HepG2 (cell line): ENCODE data around the gene POU6F2. TPM values are rescaled to one million over a fixed set of nuclear protein-coding genes. Genes with fewer than 3 reads are reported as not detected.

Source experiments
- ATAC-seq: fragments of 200-7000 bp; cut with Tn5 transposase; 3 replicates; pipeline ENCODE4 v1.9.1; 2020; ENCODE audit warnings: mild to moderate bottlenecking, moderate library complexity
- BruUV-seq: library from RNA; stranded (reverse); fragments of 400-500 nt; replicated peaks from 2 replicates; lab custom pipeline; 2021; lab: Mats Ljungman, UMichigan
- CTCF ChIA-PET: fragments of 300-600 bp; formaldehyde crosslinking; extraction: SDS; loops from one replicate; lab custom pipeline; 2021; ENCODE audit warnings: low total read pairs, inconsistent platforms, low intra/inter-chr PET ratio; lab: Yijun Ruan, JAX
- POLR2A ChIA-PET: fragments of 350-600 bp; sonication (Branson Sonifier 250); formaldehyde crosslinking; loops from one replicate; lab custom pipeline; 2020; ENCODE audit warnings: antibody characterized with exemption, inconsistent platforms; lab: Yijun Ruan, JAX
- DNase-seq: peaks from one replicate; pipeline ENCODE4 v3.0.0-alpha.2; 2015; ENCODE audit warnings: low spot score
- FAIRE-seq: peaks from 3 replicates; lab custom pipeline; 2011; peaks lifted over from hg19 to GRCh38; lab: Jason Lieb, UNC
- H2AFZ ChIP-seq: one replicate; pipeline ENCODE4 v1.6.1; 2011; ENCODE audit warnings: low read length, inconsistent platforms
- H3K27ac ChIP-seq: fragments of 300-600 bp; 3 replicates; pipeline ENCODE4 v1.8.0; 2011; ENCODE audit warnings: mixed run types, mild to moderate bottlenecking, mixed read lengths, low read length, inconsistent platforms; ENCODE audit not compliant: insufficient read depth; ENCODE audit errors: extremely low read length
- H3K27me3 ChIP-seq, 2 experiments: fragments of 200-600 bp in 1 of 2; 2 replicates in 1 of 2; 3 replicates in 1 of 2; pipeline versions ENCODE4 v1.6.0 to v1.8.0; 2011; ENCODE audit warnings: low read length in 2 of 2, mild to moderate bottlenecking in 2 of 2, moderate library complexity in 2 of 2, inconsistent platforms in 1 of 2; ENCODE audit not compliant: insufficient read depth in 2 of 2, control insufficient read depth in 1 of 2
- H3K36me3 ChIP-seq, 2 experiments: fragments of 200-600 bp in 1 of 2; replicated peaks in 1 of 2; 2 replicates in 1 of 2; 3 replicates in 1 of 2; pipeline versions ENCODE4 v1.5.1 to v1.8.0; 2011; ENCODE audit warnings: low read length in 2 of 2, inconsistent platforms in 1 of 2; ENCODE audit not compliant: insufficient read depth in 2 of 2, control insufficient read depth in 1 of 2
- H3K4me1 ChIP-seq: 2 replicates; pipeline ENCODE4 v1.5.1; 2012; ENCODE audit warnings: low read length, inconsistent platforms; ENCODE audit not compliant: insufficient read depth
- H3K4me2 ChIP-seq: 2 replicates; pipeline ENCODE4 v1.6.0; 2011; ENCODE audit warnings: low read depth, low read length, inconsistent platforms
- H3K4me3 ChIP-seq, 3 experiments: fragments of 200-600 bp in 1 of 3; sonication (generic), shearing (Covaris generic) in 1 of 3; replicated peaks in 1 of 3; 2 replicates each; pipeline ENCODE4 v1.5.1; 2011 to 2016; ENCODE audit warnings: low read length in 3 of 3, inconsistent platforms in 2 of 3, low read depth in 2 of 3, mild to moderate bottlenecking in 2 of 3, control low read depth in 1 of 3, mixed read lengths in 1 of 3; ENCODE audit not compliant: insufficient read depth in 1 of 3
- H3K79me2 ChIP-seq: one replicate; pipeline ENCODE4 v1.6.1; 2011; ENCODE audit warnings: low read length, inconsistent platforms; ENCODE audit not compliant: insufficient read depth
- H3K9ac ChIP-seq: 2 replicates; pipeline ENCODE4 v1.6.0; 2011; ENCODE audit warnings: mild to moderate bottlenecking, low read depth, low read length, inconsistent platforms; ENCODE audit not compliant: insufficient read depth
- H3K9me3 ChIP-seq: 2 replicates; pipeline ENCODE4 v1.5.1; 2012; ENCODE audit warnings: mild to moderate bottlenecking, low read length
- H4K20me1 ChIP-seq: 2 replicates; pipeline ENCODE4 v1.6.0; 2011; ENCODE audit warnings: inconsistent platforms, mild to moderate bottlenecking, low read length, moderate library complexity; ENCODE audit not compliant: insufficient read depth
- GTF3A ChIP-seq: sonication (generic); formaldehyde crosslinking; conservative IDR thresholded peaks from 2 replicates; pipeline ENCODE4 v1.4.0; 2020; ENCODE audit warnings: mild to moderate bottlenecking, missing genetic modification reagents
- ZNF788 ChIP-seq: sonication (generic); formaldehyde crosslinking; IDR thresholded peaks from 2 replicates; pipeline ENCODE4 v1.5.0; 2020; ENCODE audit warnings: mild to moderate bottlenecking, missing genetic modification reagents, borderline replicate concordance
- WGBS: methylation state at CpG from one replicate; pipeline ENCODE4 v1.1.6; 2017; ENCODE audit warnings: low lambda C conversion rate; 5-methylcytosine and 5-hydroxymethylcytosine counted together
- in situ Hi-C: cut with HindIII; loops from 2 replicates; pipeline ENCODE4 v1.10.0; 2017; ENCODE audit warnings: low pct_unique_long_range_greater_than_20kb; ENCODE audit not compliant: extremely low pct_ligation_motif_present
- intact Hi-C: fragments of 100-400 bp; cut with micrococcal nuclease; formaldehyde crosslinking; loops from one replicate; pipeline ENCODE4 v1.10.0; 2022; ENCODE audit not compliant: unreplicated experiment
- polyA plus RNA-seq, 8 experiments: library from polyadenylated mRNA; depleted of rRNA in 3 of 8; stranded (reverse) in 7 of 8; unstranded in 1 of 8; fragments of >200 nt; fragmentation: Illumina TruSeq in 4 of 8; extraction: Trizol in 4 of 8; gene quantifications; 2 replicates each; pipeline versions ENCODE4 v1.2.1 to v1.2.3, GENCODE V29; 2011 to 2016; ENCODE audit warnings: low read depth in 4 of 8, missing spikeins in 1 of 8, mixed read lengths in 1 of 8; ENCODE audit not compliant: insufficient read depth in 1 of 8
- total RNA-seq, 5 experiments: library from RNA; depleted of rRNA; stranded (reverse); fragments of >200 nt; fragmentation: Illumina TruSeq; extraction: Trizol; gene quantifications; 2 replicates each; pipeline ENCODE4 v1.2.3, GENCODE V29; 2016; ENCODE audit warnings: low read depth in 1 of 5
- TF ChIP-seq, protein P1 (sequence below): sonication (generic); formaldehyde crosslinking; IDR thresholded peaks from 2 replicates; pipeline ENCODE4 v1.4.0; 2020; ENCODE audit warnings: mild to moderate bottlenecking, missing genetic modification reagents

The POU6F2 gene
- total and polyA plus RNA-seq, 2 of the 13 experiments (the other 11 are each of a cell fraction or from before 2014, with no cell fraction given) = not detected

DNA sequence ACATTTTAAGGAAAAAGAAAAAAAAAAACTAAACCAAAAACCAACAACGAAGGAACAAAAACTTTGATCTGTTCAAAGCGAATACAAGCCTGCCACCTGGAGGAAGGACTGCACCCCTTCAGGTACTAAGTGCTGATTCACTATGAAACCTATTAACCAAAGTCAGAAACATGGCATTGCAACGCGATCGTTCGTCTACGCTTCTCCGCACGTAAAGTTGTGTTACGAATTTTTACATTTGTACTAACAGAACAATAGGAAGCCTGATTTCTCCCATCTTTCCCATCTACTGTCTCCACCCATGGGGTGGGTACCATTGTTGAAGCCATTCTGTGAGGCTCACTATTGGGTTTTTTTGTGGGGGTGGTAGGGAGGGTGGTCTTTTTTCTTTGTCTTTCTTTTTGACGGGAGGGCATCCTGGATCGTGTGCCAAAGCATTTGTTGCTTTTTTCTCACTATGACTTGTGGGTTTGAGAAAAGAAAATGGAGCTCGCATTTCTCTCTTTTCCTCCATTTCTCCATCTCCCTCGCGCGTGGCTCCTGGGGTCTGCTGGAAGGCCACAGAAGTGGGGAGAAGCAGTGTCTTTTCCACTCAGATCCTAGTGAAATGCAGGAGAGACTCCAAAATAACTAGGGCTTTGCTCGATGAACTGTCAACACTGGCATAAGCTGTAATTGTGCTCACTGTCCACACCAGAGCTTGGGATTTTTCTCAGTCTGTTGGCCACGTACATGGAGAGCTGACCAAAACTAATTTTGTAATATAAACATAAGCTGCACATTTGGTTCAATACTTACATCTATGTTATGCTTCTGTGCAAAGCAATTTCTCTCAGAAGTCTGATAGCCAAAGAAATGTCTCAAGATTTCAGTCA, 487.6 kb downstream of the POU6F2 start (continued):
- TF ChIP-seq, protein P1, sequence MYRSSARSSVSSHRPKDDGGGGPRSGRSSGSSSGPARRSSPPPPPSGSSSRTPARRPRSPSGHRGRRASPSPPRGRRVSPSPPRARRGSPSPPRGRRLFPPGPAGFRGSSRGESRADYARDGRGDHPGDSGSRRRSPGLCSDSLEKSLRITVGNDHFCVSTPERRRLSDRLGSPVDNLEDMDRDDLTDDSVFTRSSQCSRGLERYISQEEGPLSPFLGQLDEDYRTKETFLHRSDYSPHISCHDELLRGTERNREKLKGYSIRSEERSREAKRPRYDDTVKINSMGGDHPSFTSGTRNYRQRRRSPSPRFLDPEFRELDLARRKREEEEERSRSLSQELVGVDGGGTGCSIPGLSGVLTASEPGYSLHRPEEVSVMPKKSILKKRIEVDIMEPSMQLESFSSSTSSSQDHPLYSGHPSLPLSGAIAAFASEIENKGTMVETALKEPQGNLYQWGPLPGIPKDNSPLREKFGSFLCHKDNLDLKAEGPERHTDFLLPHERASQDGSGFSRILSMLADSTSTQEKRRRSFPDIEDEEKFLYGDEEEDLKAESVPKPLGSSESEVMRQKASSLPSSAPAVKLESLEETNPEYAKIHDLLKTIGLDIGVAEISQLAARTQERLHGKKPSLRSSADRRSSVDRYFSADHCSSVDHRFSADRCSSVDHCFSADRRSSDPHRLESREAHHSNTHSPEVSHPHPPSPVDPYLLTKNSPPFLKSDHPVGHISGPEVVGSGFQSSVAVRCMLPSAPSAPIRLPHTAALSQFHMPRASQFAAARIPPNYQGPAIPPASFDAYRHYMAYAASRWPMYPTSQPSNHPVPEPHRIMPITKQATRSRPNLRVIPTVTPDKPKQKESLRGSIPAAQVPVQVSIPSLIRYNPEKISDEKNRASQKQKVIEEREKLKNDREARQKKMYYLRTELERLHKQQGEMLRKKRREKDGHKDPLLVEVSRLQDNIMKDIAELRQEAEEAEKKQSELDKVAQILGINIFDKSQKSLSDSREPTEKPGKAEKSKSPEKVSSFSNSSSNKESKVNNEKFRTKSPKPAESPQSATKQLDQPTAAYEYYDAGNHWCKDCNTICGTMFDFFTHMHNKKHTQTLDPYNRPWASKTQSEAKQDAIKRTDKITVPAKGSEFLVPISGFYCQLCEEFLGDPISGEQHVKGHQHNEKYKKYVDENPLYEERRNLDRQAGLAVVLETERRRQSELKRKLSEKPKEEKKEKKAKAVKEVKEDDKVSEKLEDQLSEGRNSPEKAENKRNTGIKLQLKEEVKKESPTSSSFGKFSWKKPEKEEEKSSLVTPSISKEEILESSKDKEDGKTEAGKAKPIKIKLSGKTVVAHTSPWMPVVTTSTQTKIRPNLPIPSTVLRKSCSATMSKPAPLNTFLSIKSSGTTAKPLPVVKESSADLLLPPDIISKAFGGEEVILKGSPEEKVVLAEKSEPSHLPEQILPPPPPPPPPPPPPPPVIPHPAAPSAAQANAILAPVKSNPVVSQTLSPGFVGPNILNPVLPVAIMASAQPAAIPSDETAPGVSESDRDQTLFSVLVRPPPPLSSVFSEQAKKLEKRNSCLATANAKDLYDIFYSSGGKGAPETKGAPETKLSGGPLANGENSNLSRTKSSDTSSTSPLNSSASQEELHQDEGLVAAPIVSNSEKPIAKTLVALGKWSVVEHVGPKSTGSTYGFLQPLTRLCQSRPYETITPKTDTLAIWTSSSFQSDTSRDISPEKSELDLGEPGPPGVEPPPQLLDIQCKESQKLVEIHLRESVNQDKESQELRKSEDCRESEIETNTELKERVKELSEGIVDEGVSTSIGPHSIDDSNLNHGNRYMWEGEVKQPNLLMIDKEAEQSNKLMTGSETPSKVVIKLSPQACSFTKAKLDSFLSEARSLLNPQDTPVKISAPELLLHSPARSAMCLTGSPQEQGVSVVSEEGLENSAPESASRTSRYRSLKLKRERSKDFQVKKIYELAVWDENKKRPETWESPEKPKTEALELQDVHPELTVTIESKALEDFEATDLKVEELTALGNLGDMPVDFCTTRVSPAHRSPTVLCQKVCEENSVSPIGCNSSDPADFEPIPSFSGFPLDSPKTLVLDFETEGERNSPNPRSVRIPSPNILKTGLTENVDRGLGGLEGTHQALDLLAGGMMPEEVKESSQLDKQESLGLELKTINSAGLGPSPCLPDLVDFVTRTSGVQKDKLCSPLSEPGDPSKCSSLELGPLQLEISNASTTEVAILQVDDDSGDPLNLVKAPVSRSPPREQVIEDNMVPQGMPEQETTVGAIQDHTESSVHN (CRISPR knock-in tag) = no peak

GRCh38 chr7:39468261-39468660, 490.6 kb downstream of the POU6F2 start:
- in situ Hi-C loops (loop anchor here (5.0 kb wide), 2 partner anchors 536 to 676 kb away; no protein-coding TSS in a partner anchor), intact Hi-C loops (no loop called here)
- POLR2A ChIA-PET = no interaction called here
- WGBS = 0% methylated on average over 2 of the region's 2 CpGs
- Histone ChIP-seq H3K36me3 (no peaks in the 10 kb centered on the region), H4K20me1 (no peaks in the 10 kb centered on the region), H3K9ac (no peak overlapping the region), H2AFZ (no peak overlapping the region), H3K79me2 (no peaks in the 10 kb centered on the region), H3K9me3 (no peaks in the 10 kb centered on the region), H3K4me1 (peaks cover 9% of the 10 kb centered on the region), H3K4me2 (no peak overlapping the region), H3K27me3 (no peaks in the 10 kb centered on the region), H3K4me3 (no peak overlapping the region), H3K27ac (no peak overlapping the region)
- TF ChIP-seq ZNF788 (CRISPR knock-in tag) = no peak
- no peak for TF ChIP-seq GTF3A (CRISPR knock-in tag)
- BruUV-seq = no TSS peak
- DNase-seq = no peak
- no peak for ATAC-seq
- CTCF ChIA-PET = no interaction called here
- FAIRE-seq = no peak
